EH (cell line): ENCODE measurements around the gene GRIN3A.

ENCODE experiments used
- DNase-seq: peaks from one replicate; pipeline ENCODE4 v3.0.0-alpha.2; 2015; ENCODE audit warnings: low read depth

Gene GRIN3A

GRCh38 chr9:101705135-101705661 is 33.2 kb downstream of the GRIN3A start:
- peak; percentile 15 for DNase-seq

GRCh38 chr9:101702257-101702656 is 36.2 kb downstream of the GRIN3A start:
- DNase-seq: no peak

GRCh38 chr9:101693546-101694336 is 44.7 kb downstream of the GRIN3A start:
- no peak for DNase-seq

GRCh38 chr9:101691657-101692056 is 46.8 kb downstream of the GRIN3A start:
- DNase-seq: no peak

GRCh38 chr9:101689039-101689438 is 49.4 kb downstream of the GRIN3A start:
- no peak for DNase-seq

- no peak for DNase-seq
Observed at GRCh38 chr9:101684665-101685064, 53.8 kb downstream of the GRIN3A start.

GRCh38 chr9:101683236-101683635 is 55.2 kb downstream of the GRIN3A start:
- no peak for DNase-seq

- peak; percentile 3 for DNase-seq
Observed at GRCh38 chr9:101677861-101678260, 60.6 kb downstream of the GRIN3A start.

- no peak for DNase-seq
Observed at GRCh38 chr9:101675341-101675740, 63.1 kb downstream of the GRIN3A start.

GRCh38 chr9:101674165-101674564 is 64.3 kb downstream of the GRIN3A start:
- no peak for DNase-seq

GRCh38 chr9:101673642-101674041 is 64.8 kb downstream of the GRIN3A start:
- no peak for DNase-seq

GRCh38 chr9:101671567-101671966 is 66.9 kb downstream of the GRIN3A start:
- no peak for DNase-seq

GRCh38 chr9:101668421-101668820 is 70.0 kb downstream of the GRIN3A start:
- no peak for DNase-seq

- DNase-seq: no peak
Observed at GRCh38 chr9:101664453-101664852, 74.0 kb downstream of the GRIN3A start.

GRCh38 chr9:101652601-101653175 is 85.8 kb downstream of the GRIN3A start:
- DNase-seq: no peak

- no peak for DNase-seq
Observed at GRCh38 chr9:101650142-101650541, 88.3 kb downstream of the GRIN3A start.

GRCh38 chr9:101648493-101648892 is 90.0 kb downstream of the GRIN3A start:
- no peak for DNase-seq

GRCh38 chr9:101639785-101640665 is 98.4 kb downstream of the GRIN3A start:
- no peak for DNase-seq

GRCh38 chr9:101639311-101639710 is 99.1 kb downstream of the GRIN3A start:
- DNase-seq: no peak

GRCh38 chr9:101636247-101636646 is 102.2 kb downstream of the GRIN3A start:
- no peak for DNase-seq

- DNase-seq: no peak
Observed at GRCh38 chr9:101635473-101635872, 103.0 kb downstream of the GRIN3A start.

- no peak for DNase-seq
Observed at GRCh38 chr9:101634741-101635409, 103.6 kb downstream of the GRIN3A start.
